ENCODE measurements around the gene EIF4G3.

- TF ChIP-seq CTCF (optimal IDR thresholded peaks at IDR 0.05 in 1 of 3, IDR thresholded peaks at IDR 0.05 in 1 of 3, conservative IDR thresholded peaks at IDR 0.05 in 1 of 3; ENCODE audit: extremely low read depth in 1 of 3, insufficient read depth in 2 of 3, low read length in 3 of 3) = no peak
- TF ChIP-seq EZH2 (IDR thresholded peaks at IDR 0.05; ENCODE audit: low read length) = no peak
Observed at GRCh38 chr1:21045351-21045750, 131.3 kb downstream of the EIF4G3 start.
